ENCODE measurements around the gene TRA2A.
A peak's percentile ranks its signal among the peaks of the same experiment; 100 is the strongest.

TRA2A gene

GRCh38 chr7:23470330-23471105, 61.3 kb downstream of the TRA2A start, which contains the start of gene IGF2BP3:
Gene IGF2BP3, minus strand, starts transcription at chr7:23470491. Its CDS starts 381 bp downstream, at chr7:23470110.
- peak; percentile 60 for DNase-seq (ENCODE audit: low spot score)

DNA sequence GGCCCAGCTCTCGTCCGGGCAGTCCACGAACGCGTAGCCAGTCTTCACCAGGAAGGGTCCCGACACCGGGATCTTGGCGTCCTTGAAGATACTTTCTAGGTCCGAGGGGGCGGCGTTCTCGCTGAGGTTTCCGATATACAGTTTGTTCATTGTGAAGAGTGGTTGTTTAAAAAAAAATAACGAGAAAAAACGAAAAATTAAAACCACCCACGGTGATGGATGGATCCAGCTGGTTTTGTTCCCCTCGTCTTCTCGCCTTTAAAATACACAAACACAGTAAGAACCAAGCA, 61.9 kb downstream of the TRA2A start:
- DNase-seq (ENCODE audit: low spot score) = no peak

GRCh38 chr7:23469150-23469960, 62.4 kb downstream of the TRA2A start:
- peak; percentile 68 for DNase-seq (ENCODE audit: low spot score)

DNA sequence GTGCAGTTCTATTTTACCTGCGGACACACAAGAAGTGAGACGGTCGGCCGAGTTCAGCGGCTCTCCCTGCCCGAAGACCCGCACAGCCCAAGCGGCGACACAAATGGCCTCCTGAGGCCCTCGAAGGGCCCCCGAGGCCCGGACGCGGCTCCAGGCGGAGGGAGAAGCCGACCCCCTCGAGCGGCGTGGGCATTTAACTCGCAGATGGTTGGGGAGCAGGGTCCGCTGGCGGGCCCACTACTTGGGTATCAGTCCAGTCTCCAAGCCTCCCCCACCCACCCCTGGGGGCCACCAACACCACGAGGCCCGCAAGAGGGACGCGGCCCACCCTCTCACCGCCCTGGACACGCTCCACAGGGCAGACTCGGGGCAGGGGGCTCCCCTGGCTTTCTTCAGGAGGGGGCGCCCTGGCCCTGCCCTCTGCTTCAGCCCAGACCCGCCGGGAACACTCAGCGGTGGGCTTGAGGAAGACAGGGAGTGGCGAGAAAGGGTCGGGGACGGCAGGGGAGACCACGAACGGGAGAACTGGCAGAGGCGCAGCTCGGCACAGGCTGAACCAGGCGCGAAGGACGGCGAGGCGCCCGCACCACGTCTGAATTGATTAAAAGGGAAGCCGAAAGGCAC, 63.1 kb downstream of the TRA2A start:
- no peak for DNase-seq (ENCODE audit: low spot score)

DNA sequence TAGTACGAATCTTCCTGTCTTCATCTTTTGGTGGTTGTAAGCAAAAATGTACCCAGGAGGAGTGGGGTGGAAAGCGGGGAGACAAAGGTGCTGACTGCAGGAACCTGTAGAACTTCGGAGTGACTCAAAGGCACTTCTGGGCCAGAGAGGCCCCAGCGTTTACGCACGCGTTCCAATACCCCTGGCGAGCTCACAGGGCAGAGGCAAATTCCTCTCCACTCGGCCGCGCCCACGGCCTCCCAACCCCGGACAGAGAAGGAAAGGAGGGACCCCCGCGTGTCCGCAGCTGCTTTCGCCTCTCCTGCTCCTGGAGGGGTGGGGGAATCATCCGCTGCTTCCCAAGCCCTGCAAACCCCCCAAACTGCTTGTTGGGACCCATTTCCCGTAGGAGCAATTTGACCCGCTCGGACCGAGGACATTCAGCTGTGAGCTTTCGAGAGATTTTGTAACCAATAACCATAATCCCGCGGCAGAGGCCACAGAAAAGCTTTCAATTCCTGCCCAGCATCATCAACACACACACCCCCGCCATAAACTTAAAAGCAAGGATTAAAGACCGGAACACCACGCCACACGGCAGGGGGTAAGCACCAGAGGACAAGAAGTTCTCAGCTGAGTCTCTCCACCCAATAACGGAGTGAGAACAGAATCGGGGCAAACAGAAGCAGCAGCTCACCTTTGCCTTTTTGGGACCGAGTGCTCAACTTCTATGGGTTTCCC, 63.8 kb downstream of the TRA2A start:
- DNase-seq (ENCODE audit: low spot score) = peak; percentile 49

DNA sequence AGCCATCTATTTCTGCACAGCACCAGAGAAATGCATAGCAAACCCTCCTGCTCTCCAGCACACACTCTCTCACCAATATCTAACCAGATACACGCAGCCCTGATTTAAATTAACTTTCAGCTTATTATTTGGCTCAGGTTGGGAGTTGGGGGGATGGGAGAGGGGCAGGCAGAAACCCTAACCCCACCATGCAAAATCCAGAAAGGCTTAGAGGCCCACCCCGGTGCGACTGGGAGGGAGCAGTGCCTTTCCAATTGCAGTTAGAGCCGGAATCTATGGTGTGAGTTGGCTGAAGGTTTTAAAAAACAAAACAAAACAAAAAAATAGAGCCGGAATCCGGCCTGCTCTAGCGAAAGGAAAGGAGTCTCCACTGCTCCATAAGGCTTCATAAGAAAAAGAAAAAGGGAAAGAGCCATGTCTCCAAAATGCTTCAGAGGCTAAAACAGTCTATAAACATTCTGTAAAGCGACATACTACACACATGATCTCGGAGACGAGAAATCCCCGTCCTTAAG, 64.4 kb downstream of the TRA2A start:
- DNase-seq (ENCODE audit: low spot score) = no peak

GRCh38 chr7:23462846-23463245, 68.9 kb downstream of the TRA2A start:
- DNase-seq (ENCODE audit: low spot score) = no peak

- no peak for DNase-seq (ENCODE audit: low spot score)
These were observed 73.7 kb downstream of the TRA2A start for GRCh38 chr7:23458044-23458443.

GRCh38 chr7:23456093-23456492, 75.7 kb downstream of the TRA2A start:
- no peak for DNase-seq (ENCODE audit: low spot score)

- no peak for DNase-seq (ENCODE audit: low spot score)
These were observed 76.8 kb downstream of the TRA2A start for GRCh38 chr7:23454881-23455526.

Measured in germinal center (tissue), 1 donor.